ENCODE results near the gene PON1.

Gene PON1

GRCh38 chr7:95317546-95317945 lies 6.8 kb downstream of the PON1 start:
- peak; percentile 24 for DNase-seq

- DNase-seq = no peak
Observed at GRCh38 chr7:95316588-95316987, 7.7 kb downstream of the PON1 start.

GRCh38 chr7:95312561-95312960 lies 11.8 kb downstream of the PON1 start:
- no peak for DNase-seq

- DNase-seq = no peak
Observed at GRCh38 chr7:95311389-95311788, 12.9 kb downstream of the PON1 start.

- no peak for DNase-seq
Observed at GRCh38 chr7:95309951-95310350, 14.4 kb downstream of the PON1 start.

GRCh38 chr7:95304990-95305389 lies 19.3 kb downstream of the PON1 start:
- DNase-seq = no peak

- DNase-seq = peak; percentile 33
Observed at GRCh38 chr7:95303013-95303905, 21.1 kb downstream of the PON1 start.

GRCh38 chr7:95298091-95298490 lies 26.2 kb downstream of the PON1 start:
- no peak for DNase-seq

GRCh38 chr7:95297041-95297440 lies 27.3 kb downstream of the PON1 start:
- DNase-seq = no peak

GRCh38 chr7:95296456-95296855 lies 27.9 kb downstream of the PON1 start:
- no peak for DNase-seq

GRCh38 chr7:95295397-95295796 lies 28.9 kb downstream of the PON1 start:
- DNase-seq = no peak

GRCh38 chr7:95290166-95290830 lies 34.0 kb downstream of the PON1 start:
- no peak for DNase-seq

- DNase-seq = no peak
Observed at GRCh38 chr7:95286096-95286495, 38.2 kb downstream of the PON1 start.

- DNase-seq = no peak
Observed at GRCh38 chr7:95279417-95279816, 44.9 kb downstream of the PON1 start.

- DNase-seq = peak; percentile 41
Observed at GRCh38 chr7:95276114-95276513, 48.2 kb downstream of the PON1 start.

- no peak for DNase-seq
Observed at GRCh38 chr7:95269640-95270039, 54.7 kb downstream of the PON1 start.

- no peak for DNase-seq
Observed at GRCh38 chr7:95267754-95268153, 56.6 kb downstream of the PON1 start.

GRCh38 chr7:95265634-95266033 lies 58.7 kb downstream of the PON1 start:
- no peak for DNase-seq

GRCh38 chr7:95264363-95264891 lies 59.9 kb downstream of the PON1 start:
- no peak for DNase-seq

- peak; percentile 22 for DNase-seq
Observed at GRCh38 chr7:95263785-95264362, 60.5 kb downstream of the PON1 start.

- no peak for DNase-seq
Observed at GRCh38 chr7:95262875-95263274, 61.5 kb downstream of the PON1 start.

- DNase-seq = no peak
Observed at GRCh38 chr7:95261895-95262415, 62.4 kb downstream of the PON1 start.

GRCh38 chr7:95255691-95256090 lies 68.6 kb downstream of the PON1 start:
- no peak for DNase-seq

All from DMS53 (cell line).